Measurements from ENCODE around the gene COL20A1. TPM values are rescaled to one million over a fixed set of nuclear protein-coding genes. Genes with fewer than 3 reads are reported as not detected.

The COL20A1 gene
- total RNA-seq, 1 donor from 2014 or later = not detected

DNA sequence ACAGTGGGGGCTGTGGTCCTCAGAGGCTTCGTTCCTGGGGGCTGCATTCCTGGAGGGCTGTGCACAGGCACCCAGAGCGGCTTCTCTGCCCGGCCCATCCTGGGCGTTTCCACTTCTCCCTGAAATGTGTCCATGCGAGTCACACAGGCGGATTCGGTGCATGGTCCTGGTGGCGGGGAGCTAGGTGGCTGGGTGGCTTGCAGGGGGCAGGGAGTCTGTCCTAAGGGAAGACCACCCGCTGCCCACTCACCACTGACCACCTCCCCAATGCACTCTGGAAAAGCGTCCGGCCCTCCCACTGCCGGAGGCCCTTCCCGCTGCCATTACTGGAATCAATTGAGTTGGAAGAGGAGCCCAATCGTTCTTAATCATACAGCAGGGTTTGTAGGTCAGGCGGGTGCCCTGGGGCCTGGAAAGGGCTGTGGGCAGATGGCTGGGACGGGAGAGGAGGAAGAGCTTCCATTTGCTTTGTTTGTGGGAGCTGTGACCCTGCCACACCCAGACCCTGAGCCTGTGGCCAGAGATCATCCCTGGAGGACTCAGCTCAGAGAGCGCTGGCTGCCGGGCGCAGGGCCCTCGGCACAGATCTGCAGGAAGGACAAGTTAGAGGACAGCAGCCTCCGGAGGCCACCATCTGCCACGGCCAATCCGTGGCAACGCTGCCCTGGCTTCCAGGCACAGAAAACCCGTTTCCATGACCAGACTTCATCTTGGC is 61.8 kb downstream of the COL20A1 start:
- TF ChIP-seq POLR2AphosphoS5 (IDR thresholded peaks at IDR 0.05; ENCODE audit: insufficient read depth in 1 of 2, low read depth in 1 of 2) = no peak
- no peak for TF ChIP-seq POLR2A (IDR thresholded peaks at IDR 0.05)
- TF ChIP-seq, protein P1, sequence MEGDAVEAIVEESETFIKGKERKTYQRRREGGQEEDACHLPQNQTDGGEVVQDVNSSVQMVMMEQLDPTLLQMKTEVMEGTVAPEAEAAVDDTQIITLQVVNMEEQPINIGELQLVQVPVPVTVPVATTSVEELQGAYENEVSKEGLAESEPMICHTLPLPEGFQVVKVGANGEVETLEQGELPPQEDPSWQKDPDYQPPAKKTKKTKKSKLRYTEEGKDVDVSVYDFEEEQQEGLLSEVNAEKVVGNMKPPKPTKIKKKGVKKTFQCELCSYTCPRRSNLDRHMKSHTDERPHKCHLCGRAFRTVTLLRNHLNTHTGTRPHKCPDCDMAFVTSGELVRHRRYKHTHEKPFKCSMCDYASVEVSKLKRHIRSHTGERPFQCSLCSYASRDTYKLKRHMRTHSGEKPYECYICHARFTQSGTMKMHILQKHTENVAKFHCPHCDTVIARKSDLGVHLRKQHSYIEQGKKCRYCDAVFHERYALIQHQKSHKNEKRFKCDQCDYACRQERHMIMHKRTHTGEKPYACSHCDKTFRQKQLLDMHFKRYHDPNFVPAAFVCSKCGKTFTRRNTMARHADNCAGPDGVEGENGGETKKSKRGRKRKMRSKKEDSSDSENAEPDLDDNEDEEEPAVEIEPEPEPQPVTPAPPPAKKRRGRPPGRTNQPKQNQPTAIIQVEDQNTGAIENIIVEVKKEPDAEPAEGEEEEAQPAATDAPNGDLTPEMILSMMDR (IDR thresholded peaks at IDR 0.05) = no peak
- H3K36me3 ChIP-seq = no peaks in the 10 kb centered on the region
- DNase-seq (ENCODE audit: extremely low spot score in 2 of 2) = no peak
- peaks cover 8% of the 10 kb centered on the region for H3K4me1 ChIP-seq
- H3K27ac ChIP-seq = no peak overlapping the region
- no peak overlapping the region for H3K4me3 ChIP-seq
- intact Hi-C loops (cut with DNase I) = no loop called here
- H3K9me3 ChIP-seq = no peaks in the 10 kb centered on the region
- H3K27me3 ChIP-seq = no peaks in the 10 kb centered on the region

DNA sequence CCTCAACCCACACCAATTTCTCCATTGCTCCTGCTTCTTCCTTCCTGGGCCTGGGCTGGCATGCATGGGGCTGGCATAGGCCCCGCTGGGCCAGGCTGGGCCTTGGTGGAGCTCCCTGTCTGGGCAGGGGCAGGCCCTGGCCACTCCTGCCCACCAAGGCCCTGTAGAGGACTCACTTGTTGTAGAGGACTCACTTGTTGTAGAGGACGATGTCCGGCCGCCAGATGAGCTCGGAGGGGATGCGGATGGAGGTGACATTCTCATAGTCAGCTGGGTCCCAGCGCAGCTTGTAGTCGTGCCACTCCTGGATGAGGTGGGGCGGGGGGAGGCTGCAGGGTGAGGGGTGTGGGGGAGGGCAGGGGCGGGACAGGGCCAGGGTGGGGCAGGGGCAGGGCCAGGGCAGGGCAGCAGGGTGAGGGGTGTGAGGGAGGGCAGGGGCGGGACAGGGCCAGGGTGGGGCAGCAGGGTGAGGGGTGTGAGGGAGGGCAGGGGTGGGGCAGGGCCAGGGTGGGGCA is 62.9 kb downstream of the COL20A1 start:
- no peak overlapping the region for H3K27ac ChIP-seq
- no peak for DNase-seq (ENCODE audit: extremely low spot score in 2 of 2)
- no peaks in the 10 kb centered on the region for H3K9me3 ChIP-seq
- peaks cover 14% of the 10 kb centered on the region for H3K4me1 ChIP-seq
- intact Hi-C loops (cut with DNase I) = no loop called here
- H3K27me3 ChIP-seq = peaks cover 6% of the 10 kb centered on the region
- TF ChIP-seq, protein P1 (IDR thresholded peaks at IDR 0.05) = no peak
- TF ChIP-seq POLR2A (IDR thresholded peaks at IDR 0.05) = no peak
- TF ChIP-seq POLR2AphosphoS5 (IDR thresholded peaks at IDR 0.05; ENCODE audit: insufficient read depth in 1 of 2, low read depth in 1 of 2) = no peak
- no peak overlapping the region for H3K4me3 ChIP-seq
- no peaks in the 10 kb centered on the region for H3K36me3 ChIP-seq

GRCh38 chr20:63356511-63356910 is 63.5 kb downstream of the COL20A1 start:
- peaks cover 16% of the 10 kb centered on the region for H3K4me1 ChIP-seq
- no peak overlapping the region for H3K4me3 ChIP-seq
- H3K27me3 ChIP-seq = peaks cover 6% of the 10 kb centered on the region
- intact Hi-C loops (cut with DNase I) = no loop called here
- H3K27ac ChIP-seq = no peak overlapping the region
- TF ChIP-seq POLR2A (IDR thresholded peaks at IDR 0.05) = no peak
- TF ChIP-seq POLR2AphosphoS5 (IDR thresholded peaks at IDR 0.05; ENCODE audit: insufficient read depth in 1 of 2, low read depth in 1 of 2) = no peak
- TF ChIP-seq, protein P1 (IDR thresholded peaks at IDR 0.05) = no peak
- DNase-seq (ENCODE audit: extremely low spot score in 2 of 2) = no peak
- no peaks in the 10 kb centered on the region for H3K9me3 ChIP-seq
- H3K36me3 ChIP-seq = no peaks in the 10 kb centered on the region

DNA sequence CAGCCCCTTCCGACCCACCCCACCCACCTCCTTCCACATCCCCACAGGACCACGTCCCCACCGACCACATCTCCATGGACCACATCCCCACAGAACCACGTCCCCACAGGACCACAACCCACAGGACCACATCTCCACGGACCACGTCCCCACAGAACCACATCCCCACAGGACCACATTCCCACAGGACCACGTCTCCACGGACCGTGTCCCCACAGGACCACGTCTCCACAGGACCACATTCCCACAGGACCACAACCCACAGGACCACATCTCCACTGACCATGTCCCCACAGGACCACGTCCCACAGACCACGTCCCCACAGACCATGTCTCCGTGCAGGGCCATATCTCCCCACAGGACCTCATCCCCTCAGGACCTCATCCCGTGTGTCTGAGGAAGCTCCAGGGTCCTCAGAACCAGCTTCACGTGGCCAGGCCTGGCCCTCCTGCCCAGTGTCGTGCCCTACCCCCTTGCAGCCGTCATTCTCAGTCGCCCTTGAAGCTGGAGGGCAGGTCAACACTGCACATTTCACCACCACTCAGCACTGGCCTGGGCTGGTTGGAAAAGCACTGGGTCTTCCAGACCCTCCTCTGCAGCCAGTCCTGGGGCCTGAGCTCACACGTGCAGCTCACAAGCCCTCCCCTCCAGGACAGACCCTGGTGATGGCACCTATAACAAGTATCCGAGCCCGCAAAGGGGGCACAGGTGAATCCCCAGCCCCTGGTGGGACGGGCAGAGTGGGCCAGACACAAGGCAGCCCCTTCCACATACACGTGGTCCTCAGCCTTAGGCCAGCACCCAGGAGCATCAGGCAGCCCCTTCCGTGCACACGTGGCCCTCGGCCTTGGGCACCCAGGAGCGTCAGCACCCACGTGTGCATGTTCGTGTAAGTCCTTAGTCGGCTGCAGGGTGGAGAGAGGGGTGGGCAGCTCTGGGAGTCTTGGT is 64.2 kb downstream of the COL20A1 start:
- H3K4me1 ChIP-seq = peaks cover 13% of the 10 kb centered on the region
- intact Hi-C loops (cut with DNase I) = no loop called here
- H3K4me3 ChIP-seq = no peak overlapping the region
- no peak for TF ChIP-seq POLR2AphosphoS5 (IDR thresholded peaks at IDR 0.05; ENCODE audit: insufficient read depth in 1 of 2, low read depth in 1 of 2)
- TF ChIP-seq, protein P1 (IDR thresholded peaks at IDR 0.05) = no peak
- TF ChIP-seq POLR2A (IDR thresholded peaks at IDR 0.05) = no peak
- peaks cover 6% of the 10 kb centered on the region for H3K27me3 ChIP-seq
- no peak for DNase-seq (ENCODE audit: extremely low spot score in 2 of 2)
- H3K36me3 ChIP-seq = no peaks in the 10 kb centered on the region
- no peak overlapping the region for H3K27ac ChIP-seq
- H3K9me3 ChIP-seq = no peaks in the 10 kb centered on the region

Data from vagina (tissue), 2 donors.